GM15510 (cell line): ENCODE data around the gene ATP12A.

Experiments used
- POLR2A ChIP-seq: IDR thresholded peaks from 3 replicates; pipeline ENCODE4 v1.6.1; 2011; ENCODE audit warnings: borderline replicate concordance; ENCODE audit not compliant: insufficient read length; ENCODE audit errors: extremely low read depth

The ATP12A gene

DNA sequence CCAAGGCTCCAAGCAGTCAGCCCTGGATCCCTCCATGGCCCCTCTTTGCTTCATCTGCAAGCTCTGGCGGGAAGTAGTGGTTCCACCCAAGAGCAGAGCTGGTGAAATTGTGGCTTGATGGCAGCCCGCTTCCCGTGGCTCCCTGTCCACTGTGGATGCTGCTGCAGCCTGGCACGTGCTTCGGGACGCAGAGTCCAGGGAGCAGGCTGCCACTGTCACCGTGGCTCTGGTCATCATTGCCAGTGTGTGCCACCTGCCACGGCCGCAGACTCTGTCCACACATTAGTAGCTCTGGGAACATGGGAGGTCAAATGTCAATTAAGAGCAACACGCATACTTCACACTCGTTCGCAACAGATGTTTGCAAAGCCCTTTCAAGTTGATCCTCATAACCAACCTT, 43.0 kb downstream of the ATP12A start:
- no peak for TF ChIP-seq POLR2A

DNA sequence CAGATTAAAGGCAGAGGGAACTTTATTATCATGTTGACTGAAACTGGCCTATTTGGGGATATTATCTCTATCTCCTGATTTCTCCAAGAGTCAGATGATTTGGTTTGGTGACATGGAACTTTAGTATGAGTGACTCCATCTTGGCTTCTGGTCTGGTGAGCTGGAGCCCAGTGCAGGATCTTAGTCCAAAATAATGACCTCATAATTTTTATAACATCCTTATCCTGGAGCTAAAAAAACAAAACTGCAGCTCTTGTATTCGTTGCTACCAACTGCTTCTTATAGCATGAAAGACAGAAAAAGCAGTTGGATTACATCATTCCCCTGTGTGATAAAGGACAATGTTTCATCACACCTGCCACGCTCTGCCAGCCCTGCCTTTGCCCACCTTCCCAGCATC, 44.5 kb downstream of the ATP12A start:
- TF ChIP-seq POLR2A, result no peak

DNA sequence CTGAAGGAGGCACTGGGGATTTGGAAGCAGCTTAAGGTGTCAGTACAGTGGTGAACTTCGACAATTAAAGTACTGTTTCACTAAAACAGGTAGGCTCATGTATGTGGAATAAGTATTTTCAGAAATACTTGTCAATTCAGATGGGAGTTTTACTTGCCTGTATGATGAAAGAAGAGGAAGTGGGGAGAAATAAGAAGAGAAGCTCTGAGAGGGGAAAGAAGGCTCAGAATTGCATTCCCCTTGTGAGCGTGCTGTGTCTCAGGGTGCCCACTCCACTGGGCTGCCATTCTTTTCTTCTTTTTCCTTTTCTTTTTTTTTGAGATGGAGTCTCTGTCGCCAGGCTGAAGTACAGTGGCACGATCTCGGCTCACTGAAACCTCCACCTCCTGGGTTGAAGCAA, 45.2 kb downstream of the ATP12A start:
- TF ChIP-seq POLR2A, result no peak

DNA sequence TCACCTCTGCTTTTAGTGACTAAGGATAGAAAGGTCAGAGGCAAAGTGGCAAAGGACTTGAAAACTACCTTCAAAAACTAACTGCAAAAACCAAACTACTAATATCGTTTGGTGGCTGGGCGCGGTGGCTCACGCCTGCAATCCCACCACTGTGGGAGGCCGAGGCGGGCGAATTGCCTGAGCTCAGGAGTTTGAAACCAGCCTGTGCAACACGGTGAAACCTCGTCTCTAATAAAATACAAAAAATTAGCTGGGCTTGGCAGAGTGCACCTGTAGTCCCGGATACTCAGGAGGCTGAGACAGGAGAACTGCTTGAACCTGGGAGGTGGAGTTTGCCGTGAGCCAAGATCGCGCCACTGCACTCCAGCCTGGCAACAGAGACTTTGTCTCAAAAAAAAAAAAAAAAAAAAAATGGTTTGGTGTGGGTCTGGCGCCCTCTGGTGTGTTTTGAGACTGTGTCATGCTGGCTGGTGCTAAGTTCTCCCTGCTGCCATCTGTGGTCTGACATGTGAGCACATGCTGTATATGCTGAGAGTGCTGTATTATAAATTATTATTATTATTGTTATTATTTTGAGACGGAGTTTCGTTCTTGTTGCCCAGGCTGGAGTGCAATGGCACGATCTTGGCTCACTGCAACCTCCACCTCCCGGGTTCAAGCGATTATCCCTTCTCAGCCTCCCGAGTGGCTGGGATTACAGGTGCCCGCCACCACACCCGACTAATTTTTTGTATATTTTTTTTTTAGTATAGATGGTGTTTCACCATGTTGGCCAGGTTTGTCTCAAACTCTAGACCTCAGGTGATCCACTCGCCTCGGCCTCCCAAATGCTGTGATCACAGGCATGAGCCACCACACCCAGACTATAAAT, 47.8 kb downstream of the ATP12A start:
- no peak for TF ChIP-seq POLR2A

DNA sequence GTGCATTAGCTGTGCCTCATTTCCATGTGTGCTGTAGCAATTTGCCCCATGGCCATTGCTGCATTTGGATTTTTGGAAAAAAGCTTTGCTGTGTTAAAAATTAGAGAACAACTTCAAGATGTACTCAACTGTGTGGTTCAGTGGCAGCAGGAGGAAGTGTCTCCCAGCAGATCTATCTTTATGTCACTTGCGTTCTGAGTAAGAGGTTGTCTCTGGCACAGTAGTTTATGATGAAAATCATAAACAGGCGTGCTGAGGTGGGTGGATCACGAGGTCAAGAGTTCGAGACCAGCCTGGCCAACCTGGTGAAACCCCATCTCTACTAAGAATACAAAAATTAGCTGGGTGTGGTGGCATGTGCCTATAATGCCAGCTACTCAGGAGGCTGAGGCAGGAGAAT, 54.7 kb downstream of the ATP12A start:
- TF ChIP-seq POLR2A, result no peak

DNA sequence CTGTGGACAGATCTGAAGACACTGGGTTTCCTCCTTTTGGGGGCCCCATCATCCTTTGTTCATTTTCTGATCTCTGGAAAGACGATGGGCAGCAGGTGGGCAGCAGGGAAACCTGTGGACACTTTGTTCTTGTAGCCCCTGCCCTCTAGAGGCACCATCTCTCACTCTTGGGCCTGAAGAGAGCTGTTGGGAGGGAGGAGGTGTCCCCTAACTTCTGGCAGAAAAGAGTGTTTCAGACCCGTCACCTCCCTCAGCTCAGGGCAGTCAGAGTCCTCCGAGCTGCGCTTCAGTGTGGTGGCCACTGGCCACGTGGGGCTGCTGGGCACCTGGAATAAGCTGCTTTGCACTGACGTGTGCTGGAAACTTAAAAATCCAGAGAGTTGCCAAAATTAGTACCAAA, 56.8 kb downstream of the ATP12A start:
- no peak for TF ChIP-seq POLR2A

DNA sequence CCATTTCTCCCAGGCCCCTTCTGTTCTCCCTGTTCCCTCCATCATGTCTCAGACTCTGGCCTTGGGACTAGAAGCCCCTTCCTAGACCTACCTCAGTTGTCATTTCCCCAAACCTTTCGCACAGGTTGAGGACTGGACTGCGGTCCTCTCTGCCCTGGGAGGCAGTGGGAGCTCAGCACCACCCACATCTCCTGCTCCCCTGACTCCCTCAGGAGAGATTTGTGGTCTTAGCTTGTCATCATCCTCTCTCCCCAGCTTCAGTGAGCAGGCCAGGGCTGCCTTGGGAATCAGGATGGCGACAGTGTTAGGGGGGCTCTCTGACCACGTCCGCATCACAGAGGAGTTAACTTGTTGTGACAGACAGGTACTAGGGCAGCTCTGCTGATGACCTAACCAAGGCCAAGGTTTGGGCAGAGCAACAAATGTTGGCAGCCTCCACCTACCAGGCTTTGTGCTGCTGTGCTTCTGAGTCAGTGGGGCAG, 58.2 kb downstream of the ATP12A start:
- TF ChIP-seq POLR2A, result no peak

DNA sequence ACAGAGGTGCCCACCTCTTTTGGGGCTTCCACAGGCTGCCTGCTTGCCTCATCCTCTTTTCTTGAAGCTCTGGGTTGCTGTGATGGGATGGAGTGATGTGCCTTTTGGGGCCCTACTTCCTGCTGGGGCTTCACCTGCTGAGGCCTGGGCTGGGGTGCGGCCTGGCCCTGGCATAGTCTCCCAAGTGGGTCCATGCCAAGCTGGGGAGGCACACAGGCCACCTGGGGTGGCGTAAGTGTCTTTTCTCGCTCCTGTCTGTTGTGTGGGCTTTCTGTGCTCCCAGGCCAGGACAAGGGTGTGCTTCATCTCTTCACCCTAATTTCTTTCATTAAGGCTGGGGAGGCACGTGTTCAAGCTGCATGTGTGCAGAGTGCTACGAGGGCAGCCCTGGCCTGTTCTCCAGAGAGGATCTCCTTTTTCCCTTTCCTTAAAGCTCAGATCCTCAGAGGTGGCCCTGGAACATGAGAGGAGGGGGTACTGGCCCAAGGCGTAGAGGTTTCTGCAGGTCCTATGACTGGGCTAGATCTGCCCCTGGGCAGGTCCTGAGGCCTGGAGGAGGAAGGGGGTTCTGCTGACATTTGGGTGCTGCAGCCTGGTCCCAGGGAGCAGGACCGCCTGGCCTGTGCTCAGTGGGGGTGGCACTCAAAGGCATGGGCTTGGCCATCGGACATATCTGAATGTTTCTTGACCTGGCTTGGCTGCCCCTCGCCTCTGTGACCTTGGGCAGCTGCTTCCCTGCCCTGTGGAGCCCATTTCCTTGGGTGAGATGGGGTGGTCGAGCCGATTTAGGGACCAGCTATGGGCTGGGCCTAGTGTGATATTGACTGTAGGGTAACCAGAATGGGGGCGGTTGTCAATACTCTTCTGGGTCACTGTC, 60.0 kb downstream of the ATP12A start:
- no peak for TF ChIP-seq POLR2A

DNA sequence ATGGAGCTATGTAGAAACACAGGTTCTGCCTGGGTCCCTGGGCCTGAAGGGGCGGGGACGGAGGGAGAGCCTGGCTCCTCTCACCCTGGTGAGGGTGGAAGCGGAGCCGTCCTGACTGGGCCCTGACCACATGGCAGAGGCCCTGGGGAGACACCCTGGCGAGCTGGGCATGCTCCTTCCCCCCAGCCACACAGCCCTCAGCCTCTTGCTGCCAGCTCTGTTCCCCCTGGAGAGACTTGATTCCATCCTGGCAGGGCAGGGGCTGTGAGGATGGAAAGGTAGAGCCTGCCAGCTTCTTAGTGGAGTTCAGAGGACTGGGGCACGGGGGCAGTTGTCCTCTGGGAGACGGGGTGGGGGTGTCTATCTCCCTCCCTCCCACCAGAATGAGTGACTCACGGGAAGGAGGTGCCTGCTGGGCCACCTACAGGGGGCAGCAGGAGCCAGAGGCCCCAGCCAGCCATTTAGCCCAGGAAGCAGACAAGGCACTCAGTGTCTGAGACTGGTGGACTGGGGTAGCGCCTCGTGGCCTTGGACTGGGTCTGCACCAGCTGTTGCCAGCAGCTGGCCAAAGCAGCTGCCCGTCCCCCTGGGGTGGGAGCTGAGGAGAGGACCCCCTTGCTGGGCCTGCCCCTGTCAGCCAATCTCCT, 60.9 kb downstream of the ATP12A start:
- TF ChIP-seq POLR2A, result no peak

DNA sequence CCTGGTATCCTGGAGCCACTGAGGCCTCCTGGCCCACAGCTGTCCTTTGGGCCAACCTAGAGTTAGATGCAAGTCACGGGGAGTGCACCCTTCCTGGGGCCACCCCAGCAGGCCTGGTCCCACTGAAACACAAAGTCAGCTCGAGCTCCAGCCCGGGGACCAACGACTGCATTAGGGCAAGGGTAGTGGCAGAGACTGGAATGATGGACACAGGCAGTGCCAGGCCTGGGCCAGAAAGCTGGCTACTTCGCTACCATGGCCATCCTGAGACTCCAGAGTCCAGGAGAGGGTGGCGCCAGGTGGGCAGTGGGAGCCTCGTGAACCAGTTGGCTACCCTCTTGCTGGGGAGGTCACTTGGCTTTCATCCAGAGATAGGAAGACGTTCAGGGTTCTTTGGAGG, 61.6 kb downstream of the ATP12A start:
- no peak for TF ChIP-seq POLR2A

DNA sequence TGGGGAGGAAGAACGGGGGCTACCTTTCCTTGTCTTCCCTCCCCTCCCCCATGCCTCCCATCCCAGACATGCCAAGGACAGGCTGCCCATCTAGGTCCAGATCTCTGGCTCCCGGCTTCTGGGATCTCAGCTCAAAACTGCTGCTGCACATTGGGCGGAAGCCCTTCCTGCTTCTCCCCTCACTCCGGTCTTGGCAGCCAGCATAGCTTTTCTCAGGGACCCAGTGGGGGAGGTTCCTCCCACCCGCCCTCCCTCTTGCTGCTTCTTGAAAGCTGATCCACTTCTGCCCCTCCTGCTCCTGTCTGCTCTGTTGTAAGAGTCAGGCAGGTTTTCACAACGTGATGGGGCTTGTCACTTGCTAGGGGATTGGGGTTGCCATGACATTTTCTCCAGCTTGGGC, 62.1 kb downstream of the ATP12A start:
- TF ChIP-seq POLR2A, result no peak

DNA sequence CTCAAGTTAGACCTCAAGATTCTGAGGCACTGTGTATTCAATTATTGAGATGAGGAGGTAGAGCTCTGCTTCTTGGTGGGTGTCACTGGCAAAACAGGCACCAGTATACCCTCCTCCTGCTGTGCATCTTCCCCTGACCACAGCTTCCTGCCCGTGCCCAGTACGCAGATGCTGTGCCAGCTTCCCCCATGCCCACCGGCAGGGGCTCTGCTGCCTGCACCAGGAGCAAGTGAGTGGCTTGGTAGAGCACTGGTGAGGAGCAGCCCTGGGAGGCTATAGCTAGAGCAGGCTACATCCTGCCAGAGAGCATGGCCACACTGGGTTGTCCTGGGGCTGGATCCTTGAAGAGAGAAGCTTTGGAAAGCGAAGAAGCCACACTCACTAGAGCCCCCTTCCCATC, 62.8 kb downstream of the ATP12A start:
- TF ChIP-seq POLR2A, result no peak

DNA sequence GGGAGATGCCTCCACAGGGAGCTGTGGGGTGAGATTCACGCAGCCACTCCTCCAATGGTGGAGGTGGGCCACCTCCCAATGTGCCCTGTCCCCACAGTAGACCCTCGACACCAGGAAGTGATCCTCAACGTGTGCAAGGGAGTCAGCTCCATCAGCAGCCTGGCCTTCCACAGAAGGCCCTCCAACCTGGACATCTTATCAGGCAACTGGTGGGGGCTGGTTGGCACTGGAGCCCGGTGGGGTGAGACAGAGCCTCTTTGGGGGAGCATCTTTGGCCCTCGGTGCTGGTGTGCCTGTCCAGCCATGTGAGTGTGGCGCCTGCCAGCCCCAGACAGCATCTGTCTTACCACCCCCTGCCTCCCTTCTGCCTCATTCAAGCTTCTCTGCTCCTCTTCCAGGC, 64.0 kb downstream of the ATP12A start:
- no peak for TF ChIP-seq POLR2A

DNA sequence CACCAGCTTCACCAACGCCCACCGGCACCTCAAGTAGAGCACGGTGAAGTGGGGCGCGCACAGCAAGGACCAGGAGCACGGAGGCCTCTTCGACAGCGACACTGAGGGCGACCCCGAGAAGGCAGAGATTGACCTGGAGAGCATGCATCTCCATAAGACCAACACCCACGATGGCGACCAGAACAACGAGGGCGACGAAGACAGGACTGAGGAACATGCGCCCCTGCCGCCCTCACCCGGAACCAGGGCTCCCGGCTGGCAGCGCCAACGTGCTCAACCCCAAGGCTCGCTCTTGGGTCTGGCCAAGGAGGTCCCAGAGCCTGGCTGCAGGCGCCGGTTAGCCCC, 65.3 kb downstream of the ATP12A start:
- no peak for TF ChIP-seq POLR2A
